ENCODE data around the gene GNAO1. TPM values are rescaled to one million over a fixed set of nuclear protein-coding genes. Genes with fewer than 3 reads are reported as not detected.
"Not testable (repeated sequence)": the region's sequence is repeated elsewhere in the genome, so short reads cannot be mapped to it uniquely, and the experiment has no call there.

The GNAO1 gene
- total RNA-seq, 6 experiments from 2014 or later = 18.2 to 45.1 (median 21.5) TPM

DNA sequence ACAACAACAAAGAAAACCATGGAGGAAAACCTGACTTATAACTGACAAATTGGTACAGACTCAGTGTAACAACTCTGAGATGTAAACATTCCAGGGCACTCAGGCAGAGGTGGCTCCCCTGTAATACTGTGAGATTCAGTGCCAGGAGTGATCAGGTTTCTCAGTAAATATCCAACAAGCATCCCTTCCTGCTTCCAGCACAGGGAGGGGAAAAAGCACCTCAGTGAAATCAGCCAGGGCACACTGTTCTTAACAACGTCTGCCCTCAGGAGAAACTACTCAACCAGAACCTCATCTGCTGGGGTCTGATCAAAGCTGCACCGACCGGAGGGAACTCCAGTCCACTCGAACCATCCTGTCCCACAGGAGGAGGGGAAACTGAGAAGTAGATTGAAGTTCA lies 181.7 kb downstream of the GNAO1 start:
- Histone ChIP-seq H3K27ac (no peak overlapping the region), H3K4me1 (peaks cover 0 to 49% (median 21%) of the 10 kb centered on the region in 4 donors)
- no CpG with 5 or more reads among the region's 4 CpGs for WGBS (ENCODE audit: insufficient coverage, low coverage, low lambda C conversion rate, missing lambda C conversion rate)

DNA sequence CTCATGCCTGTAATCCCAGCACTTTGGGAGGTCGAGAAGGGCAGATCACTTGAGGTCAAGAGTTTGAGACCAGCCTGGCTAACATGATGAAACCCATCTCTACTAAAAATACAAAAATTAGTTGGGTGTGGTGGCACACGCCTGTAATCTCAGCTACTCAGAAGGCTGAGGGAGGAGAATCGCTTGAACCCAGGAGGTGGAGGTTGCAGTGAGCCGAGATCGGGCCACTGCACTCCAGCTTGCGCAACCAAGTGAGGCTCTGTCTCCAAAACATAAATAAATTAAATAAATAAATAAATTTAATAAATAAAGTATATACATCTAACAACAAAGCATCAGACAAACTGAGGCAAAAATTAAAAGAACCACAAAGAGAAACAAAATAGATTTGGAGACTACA lies 184.5 kb downstream of the GNAO1 start:
- WGBS (ENCODE audit: insufficient coverage, low coverage, low lambda C conversion rate, missing lambda C conversion rate) = 65% methylated on average over 6 of the region's 6 CpGs
- peaks cover 0 to 27% (median 13%) of the 10 kb centered on the region in 4 donors for H3K4me1 ChIP-seq

More for the DNA sequence above, 181.7 kb downstream of the GNAO1 start:
- H3K4me3 ChIP-seq = no peak overlapping the region
- intact Hi-C loops (cut with DNase I) = no loop called here
- no peaks in the 10 kb centered on the region for H3K9me3 ChIP-seq
- ATAC-seq (no peak), DNase-seq (no peak)
- H3K36me3 ChIP-seq = peaks cover 0 to 8% (median 0%) of the 10 kb centered on the region in 4 donors
- H3K27me3 ChIP-seq = no peaks in the 10 kb centered on the region
- TF ChIP-seq CTCF (IDR thresholded peaks at IDR 0.05) (no peak), POLR2A (IDR thresholded peaks at IDR 0.05) (no peak)

GRCh38 chr16:56379044-56379443 lies 187.8 kb downstream of the GNAO1 start:
- H3K27me3 ChIP-seq; H3K36me3 ChIP-seq; H3K4me3 ChIP-seq; intact Hi-C loops (cut with DNase I); H3K27ac ChIP-seq; DNase-seq; H3K9me3 ChIP-seq; ATAC-seq: not testable (repeated sequence)
- H3K4me1 ChIP-seq = peaks cover 0 to 39% (median 14%) of the 10 kb centered on the region in 4 donors
- WGBS (ENCODE audit: insufficient coverage, low coverage, low lambda C conversion rate, missing lambda C conversion rate) = 98% methylated on average over 4 of the region's 6 CpGs

More for the DNA sequence above, 184.5 kb downstream of the GNAO1 start:
- DNase-seq; H3K9me3 ChIP-seq; H3K27ac ChIP-seq; H3K4me3 ChIP-seq; H3K36me3 ChIP-seq; intact Hi-C loops (cut with DNase I); H3K27me3 ChIP-seq; ATAC-seq: not testable (repeated sequence)

GRCh38 chr16:56380778-56381485 lies 189.6 kb downstream of the GNAO1 start:
- 87% methylated on average over 3 of the region's 3 CpGs for WGBS (ENCODE audit: insufficient coverage, low coverage, low lambda C conversion rate, missing lambda C conversion rate)
- H3K4me3 ChIP-seq; H3K36me3 ChIP-seq; H3K27ac ChIP-seq; H3K27me3 ChIP-seq; ATAC-seq; DNase-seq; H3K9me3 ChIP-seq; intact Hi-C loops (cut with DNase I): not testable (repeated sequence)
- H3K4me1 ChIP-seq = peaks cover 0 to 46% (median 16%) of the 10 kb centered on the region in 4 donors

- DNase-seq (peak in 1 of 3 donors; percentile 69), ATAC-seq (peak; percentile 74 to 92 (median 82))
- Histone ChIP-seq H3K4me1 (peaks cover 0 to 34% (median 13%) of the 10 kb centered on the region in 4 donors), H3K4me3 (no peak overlapping the region), H3K27ac (peak overlapping the region; percentile 34 to 85 (median 68)), H3K27me3 (no peaks in the 10 kb centered on the region), H3K36me3 (peaks cover 0 to 6% (median 0%) of the 10 kb centered on the region in 4 donors), H3K9me3 (no peaks in the 10 kb centered on the region)
- intact Hi-C loops (cut with DNase I) = no loop called here
- TF ChIP-seq CTCF (IDR thresholded peaks at IDR 0.05) (no peak), POLR2A (IDR thresholded peaks at IDR 0.05) (no peak)
- WGBS (ENCODE audit: insufficient coverage, low coverage, low lambda C conversion rate, missing lambda C conversion rate) = 37% methylated on average over 4 of the region's 4 CpGs
Observed at GRCh38 chr16:56382459-56382858, 191.2 kb downstream of the GNAO1 start.

- intact Hi-C loops (cut with DNase I) = no loop called here
- no peak for TF ChIP-seq CTCF (IDR thresholded peaks at IDR 0.05)
- no peak for TF ChIP-seq POLR2A (IDR thresholded peaks at IDR 0.05)
- Histone ChIP-seq H3K4me3 (peak overlapping the region in 1 of 3 donors; percentile 6), H3K27ac (peak overlapping the region; percentile 34 to 85 (median 68)), H3K27me3 (no peaks in the 10 kb centered on the region), H3K4me1 (peaks cover 0 to 34% (median 13%) of the 10 kb centered on the region in 4 donors), H3K9me3 (no peaks in the 10 kb centered on the region), H3K36me3 (peaks cover 0 to 11% (median 2%) of the 10 kb centered on the region in 4 donors)
- DNase-seq (no peak), ATAC-seq (peak; percentile 64 to 82 (median 72))
- 37% methylated on average over 5 of the region's 5 CpGs for WGBS (ENCODE audit: insufficient coverage, low coverage, low lambda C conversion rate, missing lambda C conversion rate)
Observed at GRCh38 chr16:56382901-56383355, 191.6 kb downstream of the GNAO1 start.
